HCT116 (cell line): ENCODE results near the gene IL25.

Experiments
- CTCF ChIP-seq, 3 experiments: fragments of 200-600 bp in 1 of 3; sonication (generic) in 1 of 3; IDR thresholded peaks in 2 of 3; conservative IDR thresholded peaks in 1 of 3; 2 replicates each; pipeline ENCODE4 v1.5.1; 2012 to 2017; ENCODE audit warnings: low read depth in 2 of 3, low read length in 2 of 3, antibody characterized with exemption in 1 of 3, borderline replicate concordance in 1 of 3, control low read depth in 1 of 3, mild to moderate bottlenecking in 1 of 3, mixed read lengths in 1 of 3, mixed run types in 1 of 3, moderate library complexity in 1 of 3; ENCODE audit not compliant: insufficient read depth in 1 of 3
- EZH2 ChIP-seq: fragments of 200-600 bp; sonication (generic); IDR thresholded peaks from 2 replicates; pipeline ENCODE4 v1.6.1; 2017; ENCODE audit warnings: antibody characterized with exemption, mixed run types
- EZH2phosphoT487 ChIP-seq: fragments of 200-600 bp; IDR thresholded peaks from 2 replicates; pipeline ENCODE4 v1.6.1; 2018; ENCODE audit warnings: antibody characterized with exemption, borderline replicate concordance
- POLR2A ChIP-seq: IDR thresholded peaks from 2 replicates; pipeline ENCODE4 v1.7.0; 2011; ENCODE audit warnings: borderline replicate concordance; ENCODE audit not compliant: insufficient read depth, insufficient read length; ENCODE audit errors: extremely low read depth
- POLR2AphosphoS5 ChIP-seq: IDR thresholded peaks from 2 replicates; pipeline ENCODE4 v1.6.1; 2011; ENCODE audit warnings: mild to moderate bottlenecking, low read depth, low read length, moderate library complexity
- RAD21 ChIP-seq: IDR thresholded peaks from 2 replicates; pipeline ENCODE4 v1.6.1; 2012; ENCODE audit warnings: low read depth, mild to moderate bottlenecking

- TF ChIP-seq CTCF (IDR thresholded peaks at IDR 0.05 in 2 of 3, conservative IDR thresholded peaks at IDR 0.05 in 1 of 3; ENCODE audit: borderline replicate concordance in 1 of 3, insufficient read depth in 1 of 3, low read depth in 2 of 3, low read length in 2 of 3) (no peak), POLR2A (no peak), RAD21 (no peak), EZH2phosphoT487 (no peak), POLR2AphosphoS5 (no peak), EZH2 (no peak)
These were observed 9.3 kb downstream of the IL25 start for GRCh38 chr14:23381871-23382270.
